ENCODE measurements around the gene CMTM1.

CMTM1 gene

GRCh38 chr16:66539623-66540469 is 26.4 kb upstream of the CMTM1 start:
- H3K4me3 ChIP-seq (ENCODE audit: low read depth, low read length) = no peak overlapping the region

GRCh38 chr16:66541388-66542355 is 24.6 kb upstream of the CMTM1 start:
- H3K4me3 ChIP-seq (ENCODE audit: low read depth, low read length) = no peak overlapping the region
- no peak for TF ChIP-seq CTCF (IDR thresholded peaks at IDR 0.05; ENCODE audit: borderline replicate concordance, insufficient read depth, low read depth, low read length)

More at GRCh38 chr16:66539623-66540469, 26.4 kb upstream of the CMTM1 start:
- no peak for TF ChIP-seq CTCF (IDR thresholded peaks at IDR 0.05; ENCODE audit: borderline replicate concordance, insufficient read depth, low read depth, low read length)

- no peak for TF ChIP-seq CTCF (IDR thresholded peaks at IDR 0.05; ENCODE audit: borderline replicate concordance, insufficient read depth, low read depth, low read length)
Observed at GRCh38 chr16:66542396-66542795, 23.8 kb upstream of the CMTM1 start.

GRCh38 chr16:66543541-66543940 is 22.7 kb upstream of the CMTM1 start:
- no peak overlapping the region for H3K4me3 ChIP-seq (ENCODE audit: low read depth, low read length)
- no peak for TF ChIP-seq CTCF (IDR thresholded peaks at IDR 0.05; ENCODE audit: borderline replicate concordance, insufficient read depth, low read depth, low read length)

More at GRCh38 chr16:66542396-66542795, 23.8 kb upstream of the CMTM1 start:
- H3K4me3 ChIP-seq (ENCODE audit: low read depth, low read length) = no peak overlapping the region

GRCh38 chr16:66544016-66544757 is 22.1 kb upstream of the CMTM1 start:
- no peak for TF ChIP-seq CTCF (IDR thresholded peaks at IDR 0.05; ENCODE audit: borderline replicate concordance, insufficient read depth, low read depth, low read length)

GRCh38 chr16:66547101-66547989 is 18.9 kb upstream of the CMTM1 start:
- TF ChIP-seq CTCF (IDR thresholded peaks at IDR 0.05; ENCODE audit: borderline replicate concordance, insufficient read depth, low read depth, low read length) = no peak
- no peak overlapping the region for H3K4me3 ChIP-seq (ENCODE audit: low read depth, low read length)

More at GRCh38 chr16:66544016-66544757, 22.1 kb upstream of the CMTM1 start:
- no peak overlapping the region for H3K4me3 ChIP-seq (ENCODE audit: low read depth, low read length)

Data from GM12875 (cell line).